Jurkat, Clone E6-1 (cell line): ENCODE data around the gene KCNH4. TPM values are rescaled to one million over a fixed set of nuclear protein-coding genes. Genes with fewer than 3 reads are reported as not detected.
"Not testable (repeated sequence)": the region's sequence is repeated elsewhere in the genome, so short reads cannot be mapped to it uniquely, and the experiment has no call there.

Source experiments
- DNase-seq: peaks from one replicate; pipeline ENCODE4 v3.0.0-alpha.2; 2011; ENCODE audit warnings: low read depth, low spot score
- H3K4me3 ChIP-seq: 2 replicates; pipeline ENCODE4 v1.5.1; 2011; ENCODE audit warnings: mild to moderate bottlenecking, low read length, control low read depth, moderate library complexity
- polyA plus RNA-seq: library from polyadenylated mRNA; unstranded; fragments of >200 nt; gene quantifications from one replicate; pipeline ENCODE4 v1.2.1, GENCODE V29; 2012; ENCODE audit warnings: missing spikeins; ENCODE audit not compliant: insufficient read length, insufficient read depth

Gene KCNH4
- polyA plus RNA-seq: 1.8 TPM

DNA sequence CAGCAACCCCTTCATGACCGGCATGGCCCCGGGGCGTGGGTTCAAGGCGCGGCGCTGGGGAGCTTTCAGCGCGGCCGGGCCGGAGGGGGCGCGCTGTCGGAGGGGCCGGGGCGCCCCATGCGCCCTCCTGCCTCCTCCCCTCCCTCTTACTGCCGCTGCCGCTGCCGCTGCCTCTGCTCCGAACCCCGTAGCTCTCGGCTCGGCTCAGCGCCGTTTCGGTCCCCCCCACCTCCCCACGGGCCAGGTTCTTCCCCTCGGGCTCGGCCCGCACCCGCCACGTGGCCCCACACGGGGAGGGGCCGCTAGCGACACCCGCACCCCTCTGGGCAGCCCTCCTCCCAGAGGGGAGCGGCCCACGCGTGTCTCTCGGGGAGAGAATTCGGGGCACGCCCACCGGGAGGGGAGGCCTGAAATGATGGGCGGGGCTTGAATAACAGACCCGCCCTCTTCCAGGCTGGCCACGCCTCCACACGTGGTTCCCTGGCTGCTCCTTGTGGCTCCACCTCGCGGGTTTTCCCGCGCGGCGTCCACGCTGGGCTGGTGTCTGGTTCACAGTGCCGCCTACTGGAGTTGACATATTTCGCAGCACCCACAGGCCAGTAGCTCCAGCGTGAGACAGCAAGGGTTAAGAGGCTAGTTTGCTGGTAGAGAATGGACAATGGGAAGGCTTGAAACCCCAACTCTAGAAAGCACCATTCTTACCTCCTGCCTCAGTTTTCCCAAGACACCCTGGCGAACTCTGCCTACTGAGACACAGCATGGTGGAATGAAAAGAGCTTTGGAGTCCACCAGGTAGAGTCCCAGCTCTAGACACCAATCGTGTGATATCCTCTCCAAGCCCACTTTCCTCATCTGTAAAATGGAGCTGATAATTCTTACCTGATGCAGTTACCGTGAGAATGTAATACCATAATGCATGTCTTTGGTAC, at the start of gene KCNH4:
TSS of gene KCNH4 (minus strand) at position 221 of the 929 bp plus-strand sequence. CDS start at position 24, 197 bp downstream.
- peak; percentile 83 for DNase-seq
- H3K4me3 ChIP-seq: peak within 1 kb of the TSS; percentile 22

DNA sequence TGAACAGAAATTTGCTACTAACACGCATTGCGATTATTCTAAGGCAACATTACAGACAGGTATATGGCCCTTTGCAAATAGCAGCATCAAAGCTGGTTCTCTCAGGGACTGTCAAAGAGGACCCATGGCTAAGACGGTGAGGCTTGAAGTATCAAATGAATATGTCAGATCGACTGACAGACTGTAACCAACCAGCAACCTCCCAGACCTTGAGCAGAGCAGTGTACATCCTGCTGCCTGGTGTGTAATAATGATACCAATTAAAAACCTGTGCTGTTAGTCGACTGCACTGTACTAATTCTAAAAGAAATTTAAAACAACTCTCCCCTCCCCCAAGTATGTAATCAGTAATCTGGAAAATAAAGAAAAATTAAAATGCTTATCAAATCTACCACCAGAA, 49.3 kb upstream of the KCNH4 start:
- DNase-seq: no peak
- H3K4me3 ChIP-seq: no peak overlapping the region

DNA sequence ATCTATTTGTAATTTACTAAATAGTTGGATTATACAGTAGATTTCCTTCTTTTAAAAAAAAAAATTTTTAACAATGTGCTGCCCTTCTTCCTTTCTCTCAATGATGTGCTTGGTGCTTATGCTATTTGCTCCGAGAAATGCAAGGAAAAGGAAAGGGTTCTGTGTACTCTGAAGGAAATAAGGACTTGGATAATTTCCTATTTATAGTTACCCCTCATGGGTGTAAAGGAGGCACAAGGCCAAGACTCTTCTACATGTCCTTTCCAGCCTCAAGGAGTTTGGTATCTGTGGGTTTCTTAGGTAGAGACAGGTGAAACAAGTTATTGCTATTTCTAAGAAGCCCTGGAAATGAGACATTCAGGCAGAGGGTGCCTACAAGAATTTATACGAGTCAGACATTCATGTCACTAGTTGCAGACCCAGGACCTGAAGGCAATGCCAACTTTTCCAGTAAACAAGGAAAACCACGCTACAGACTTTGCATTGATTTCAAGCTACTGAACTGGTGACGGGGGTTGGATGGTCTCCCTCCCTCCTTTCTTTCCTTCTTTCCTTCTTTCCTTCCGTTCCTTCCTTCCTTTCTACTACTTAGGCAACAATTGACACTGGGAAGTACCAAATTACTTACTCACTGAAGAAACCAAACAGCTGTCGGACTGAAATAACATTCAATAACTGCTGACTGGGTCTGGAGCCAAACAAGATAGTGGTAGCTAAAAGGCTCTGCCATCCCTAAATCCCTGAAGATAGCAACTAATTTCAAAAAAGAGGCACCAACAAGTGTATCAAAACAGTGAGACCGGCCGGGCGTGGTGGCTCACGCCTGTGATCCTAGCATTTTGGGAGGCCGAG, 47.1 kb upstream of the KCNH4 start:
- no peak overlapping the region for H3K4me3 ChIP-seq
- no peak for DNase-seq

DNA sequence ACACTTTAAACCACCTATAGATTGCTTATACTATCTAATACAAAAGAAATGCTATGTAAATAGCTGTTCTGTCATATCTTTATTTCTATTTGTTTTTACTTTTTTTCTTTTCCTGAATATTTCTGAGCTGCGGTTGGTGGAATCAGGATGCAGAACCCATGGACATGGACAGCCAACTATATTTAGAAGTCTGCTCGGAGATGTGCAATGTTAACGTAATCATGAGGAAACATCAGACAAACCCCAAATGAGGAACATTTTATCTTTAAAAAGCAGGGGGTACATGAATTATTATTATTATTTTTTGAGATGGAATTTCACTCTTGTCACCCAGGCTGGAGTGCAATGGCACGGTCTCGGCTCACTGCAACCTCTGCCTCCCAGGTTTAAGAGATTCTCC, 44.7 kb upstream of the KCNH4 start:
- no peak for DNase-seq
- no peak overlapping the region for H3K4me3 ChIP-seq

DNA sequence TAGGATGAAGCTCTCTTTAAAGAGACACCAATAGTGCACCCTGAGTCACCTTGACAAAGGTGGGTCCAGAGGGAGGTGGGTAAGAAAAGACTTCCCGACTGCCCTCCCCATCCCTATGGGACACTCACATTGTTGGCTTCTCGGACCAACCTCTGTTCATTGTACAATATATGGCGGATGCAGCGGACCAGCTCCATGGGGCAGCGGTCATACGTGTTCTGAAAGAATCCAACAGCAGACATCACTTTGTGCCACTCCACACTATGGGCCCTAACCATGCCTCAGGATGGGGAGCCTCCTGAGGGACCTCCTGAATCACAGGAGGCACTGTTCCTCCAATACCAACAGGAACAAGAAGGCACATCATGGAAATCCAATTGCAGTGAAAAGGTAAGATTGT, 43.7 kb upstream of the KCNH4 start:
- no peak for DNase-seq
- no peak overlapping the region for H3K4me3 ChIP-seq

DNA sequence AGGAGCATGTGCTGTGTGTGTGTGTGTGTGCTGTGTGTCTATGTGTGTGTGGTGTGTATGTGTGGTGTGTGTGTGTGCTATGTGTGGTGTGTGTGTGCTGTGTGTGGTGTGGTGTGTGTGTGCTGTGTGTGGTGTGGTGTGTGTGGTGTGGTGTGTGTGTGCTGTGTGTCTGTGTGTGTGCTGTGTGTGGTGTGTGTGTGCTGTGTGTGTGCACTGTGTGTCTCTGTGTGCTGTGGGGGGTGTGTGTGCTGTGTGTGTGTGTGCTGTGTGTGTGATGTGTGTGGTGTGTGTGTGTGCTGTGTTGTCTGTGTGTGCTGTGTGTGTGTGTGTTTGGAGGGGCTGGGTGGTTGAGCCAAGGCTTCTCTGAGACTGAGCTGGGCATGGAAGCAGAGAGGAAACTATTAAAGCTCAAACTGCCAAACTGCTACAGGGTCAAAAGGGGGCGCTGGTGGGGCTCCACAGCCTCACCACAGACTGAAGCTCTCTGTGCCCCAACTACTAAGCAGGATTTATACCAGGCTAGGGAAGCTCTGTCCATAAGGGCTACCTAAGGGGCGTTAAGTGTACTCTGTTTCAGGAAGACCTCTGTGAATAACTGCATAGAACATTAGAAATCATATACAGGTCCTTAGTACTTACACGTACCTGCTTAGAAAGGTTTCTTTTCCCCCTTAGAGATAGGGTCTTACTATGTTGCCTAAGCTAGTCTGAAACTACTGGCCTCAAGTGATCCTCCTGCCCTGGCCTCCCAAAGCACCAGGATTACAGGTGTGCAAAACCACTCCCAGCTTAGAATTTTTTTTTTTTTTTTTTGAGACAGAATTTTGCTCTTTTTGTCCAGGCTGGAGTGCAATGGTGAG, 41.2 kb upstream of the KCNH4 start:
- no peak overlapping the region for H3K4me3 ChIP-seq
- peak; percentile 51 for DNase-seq

DNA sequence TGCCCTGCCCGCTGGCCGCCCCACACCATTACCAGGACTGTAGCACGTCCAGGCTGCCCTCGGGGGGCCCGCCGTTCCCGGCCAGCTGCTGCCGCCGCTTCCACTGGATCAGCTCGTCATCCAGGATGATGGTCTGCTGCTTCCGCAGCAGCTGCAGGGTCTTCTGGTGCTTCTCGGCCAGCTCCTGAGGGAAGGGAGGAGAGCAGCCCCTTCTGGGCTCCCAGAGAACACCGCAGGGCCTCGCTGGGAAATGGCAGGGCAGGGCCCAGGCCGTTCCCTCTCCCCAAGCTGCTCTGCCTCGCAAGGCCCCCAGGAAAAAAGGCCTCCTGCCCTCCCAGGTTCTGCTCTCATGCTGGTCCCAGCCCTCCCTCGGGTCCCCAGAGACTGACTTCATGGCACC, 38.3 kb upstream of the KCNH4 start:
- H3K4me3 ChIP-seq, DNase-seq: not testable (repeated sequence)

DNA sequence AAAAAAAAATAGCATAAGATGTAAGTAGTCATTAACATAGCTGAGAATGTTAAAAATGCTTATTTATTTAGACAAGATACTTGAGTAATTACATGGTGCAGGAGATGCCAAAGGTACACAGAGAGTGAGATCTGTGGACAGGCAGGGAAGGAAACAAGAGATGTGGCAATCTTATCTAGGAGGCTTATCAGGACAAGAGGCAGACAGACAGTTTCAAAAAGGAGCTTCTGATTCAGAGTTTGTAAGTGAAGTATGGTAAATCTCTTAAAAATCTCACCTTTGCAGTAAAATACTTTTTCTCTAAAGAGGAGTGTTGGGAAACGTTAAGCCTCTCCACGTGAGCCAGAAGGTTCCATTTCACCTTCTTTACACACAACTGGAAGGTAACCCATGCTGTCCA, 33.2 kb upstream of the KCNH4 start:
- H3K4me3 ChIP-seq: no peak overlapping the region
- DNase-seq: no peak

DNA sequence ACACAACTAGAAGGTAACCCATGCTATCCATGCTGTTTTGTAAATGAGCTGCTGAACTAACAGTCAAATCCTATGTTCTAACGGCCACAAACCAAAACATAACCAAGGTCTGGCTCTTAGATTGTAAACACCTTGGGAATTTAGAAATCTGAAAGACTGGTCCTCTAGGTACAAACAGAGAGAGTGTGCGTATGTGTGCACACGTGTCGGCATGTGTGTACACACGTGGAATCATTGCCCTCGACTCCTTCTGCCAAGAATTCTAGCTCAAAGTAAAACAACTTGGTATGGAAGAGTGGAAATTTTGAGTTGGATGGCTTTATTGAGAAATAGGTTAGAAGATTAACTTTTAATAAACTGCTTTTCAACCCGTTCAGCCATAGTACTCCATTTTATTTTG, 31.4 kb upstream of the KCNH4 start:
- no peak overlapping the region for H3K4me3 ChIP-seq
- DNase-seq: no peak

DNA sequence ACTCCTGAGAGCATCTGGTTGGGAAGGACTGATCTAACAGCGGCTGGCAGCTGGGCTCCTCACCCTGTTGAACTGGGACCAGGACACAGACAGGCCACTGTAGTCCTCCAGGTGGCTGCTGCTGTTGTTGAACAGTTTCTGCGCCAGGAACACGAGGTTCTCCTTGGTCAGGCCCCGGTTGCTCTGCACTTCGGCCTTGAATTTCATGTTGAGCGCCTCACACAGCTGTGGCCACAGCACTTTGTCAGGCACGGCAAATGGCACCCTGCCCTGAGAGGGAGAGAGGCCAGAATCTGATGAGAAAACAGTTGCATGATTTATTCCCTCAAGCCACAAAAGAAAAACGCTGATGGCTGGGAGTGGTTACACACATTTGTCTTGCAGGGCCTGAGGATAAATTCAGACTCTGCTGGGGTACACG, 31.0 kb upstream of the KCNH4 start:
- H3K4me3 ChIP-seq, DNase-seq: not testable (repeated sequence)

DNA sequence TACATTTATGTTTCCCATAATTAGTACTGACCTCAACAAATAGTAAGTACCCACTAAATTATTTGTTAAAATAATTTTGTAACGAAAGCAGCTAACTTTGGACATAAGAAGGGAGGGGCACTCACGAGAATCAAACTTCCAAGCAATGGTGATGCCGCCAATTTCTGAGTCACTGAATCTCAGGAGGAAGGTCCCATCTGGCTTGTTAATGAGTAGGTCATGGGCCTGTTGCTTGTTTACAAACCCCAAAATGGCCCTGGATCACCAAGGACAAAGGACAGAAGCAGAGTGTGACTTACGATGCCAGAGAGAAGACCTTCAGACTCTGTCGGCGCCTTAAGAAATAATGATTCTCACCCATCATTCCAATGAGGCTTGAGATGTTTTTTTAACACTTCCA, 29.1 kb upstream of the KCNH4 start:
- no peak overlapping the region for H3K4me3 ChIP-seq
- DNase-seq: no peak

DNA sequence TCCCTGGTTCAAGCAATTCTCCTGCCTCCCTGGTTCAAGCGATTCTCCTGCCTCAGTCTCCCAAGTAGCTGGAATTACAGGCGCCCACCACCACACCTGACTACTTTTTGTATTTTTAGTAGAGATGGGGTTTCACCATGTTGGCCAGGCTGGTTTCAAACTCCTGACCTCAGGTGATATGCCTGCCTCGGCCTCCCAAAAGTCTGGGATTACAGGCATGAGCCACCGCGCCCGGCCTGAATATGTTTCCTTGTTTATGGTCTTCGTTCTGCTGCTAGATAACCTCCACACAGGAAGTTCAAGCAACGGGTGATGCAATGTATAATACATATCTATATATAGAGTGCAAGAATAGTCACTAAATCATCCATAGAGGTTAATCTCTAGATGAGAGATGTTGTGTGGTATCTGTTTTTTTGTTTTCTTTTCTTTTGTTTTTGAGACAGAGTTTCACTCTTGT, 25.2 kb upstream of the KCNH4 start:
- not testable (repeated sequence) for H3K4me3 ChIP-seq, DNase-seq

DNA sequence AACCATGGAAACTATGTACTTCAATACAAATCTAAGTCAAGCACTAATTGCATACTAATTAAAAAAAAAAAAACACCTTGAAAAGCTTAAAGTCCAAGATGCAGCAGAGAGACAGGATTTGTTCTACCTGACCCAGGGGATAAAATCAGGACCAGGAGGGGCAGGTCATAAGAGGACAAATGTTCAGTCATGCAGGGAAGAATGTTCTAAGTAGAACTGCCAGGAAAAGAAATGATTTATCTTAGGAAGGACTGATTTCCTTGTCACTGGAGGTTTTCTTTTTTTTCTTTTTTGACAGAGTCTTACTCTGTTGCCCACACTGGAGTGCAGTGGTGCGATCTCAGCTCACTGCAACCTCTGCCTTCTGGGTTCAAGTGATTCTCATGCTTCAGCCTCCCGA, 22.4 kb upstream of the KCNH4 start:
- DNase-seq: no peak

DNA sequence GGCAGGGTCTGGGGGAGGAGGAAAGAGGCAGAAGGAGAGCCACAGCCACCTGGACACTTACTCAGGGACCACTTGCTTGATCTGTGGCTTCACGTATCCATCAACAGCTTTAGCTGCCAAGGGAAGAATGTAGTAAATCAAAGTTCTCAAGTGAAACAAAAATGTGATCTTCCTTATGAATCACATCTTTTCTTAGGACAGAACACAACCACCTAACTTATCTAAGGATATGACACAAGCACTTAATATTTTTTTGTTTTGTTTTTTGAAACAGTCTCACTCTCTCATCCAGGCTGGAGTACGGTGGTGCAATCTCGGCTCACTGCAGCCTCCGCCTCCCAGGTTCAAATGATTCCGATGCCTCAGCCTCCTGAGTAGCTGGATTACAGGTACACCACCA, 21.8 kb upstream of the KCNH4 start:
- H3K4me3 ChIP-seq: no peak overlapping the region
- no peak for DNase-seq

More for the DNA sequence above, 22.4 kb upstream of the KCNH4 start:
- H3K4me3 ChIP-seq: no peak overlapping the region

DNA sequence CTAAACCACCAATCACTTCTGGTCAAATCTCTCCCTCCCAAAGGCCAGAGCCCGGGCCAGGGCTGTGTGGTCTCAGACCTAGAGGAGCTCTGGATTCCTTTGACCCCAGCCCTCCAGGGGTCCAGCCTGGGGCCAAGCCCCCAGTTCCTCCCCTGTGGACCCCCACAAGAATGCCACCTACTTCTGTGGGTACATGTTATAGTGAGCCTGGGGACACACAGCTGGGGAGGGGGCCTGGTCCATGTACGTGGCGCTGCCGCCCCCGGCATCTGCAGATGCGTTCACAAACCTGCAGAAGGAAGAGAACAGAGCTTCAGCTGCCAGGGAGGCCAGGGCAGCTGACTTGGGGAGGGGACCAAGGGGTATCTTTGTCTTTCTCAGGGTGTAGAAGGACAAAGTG, 21.2 kb upstream of the KCNH4 start:
- H3K4me3 ChIP-seq: no peak overlapping the region
- no peak for DNase-seq

DNA sequence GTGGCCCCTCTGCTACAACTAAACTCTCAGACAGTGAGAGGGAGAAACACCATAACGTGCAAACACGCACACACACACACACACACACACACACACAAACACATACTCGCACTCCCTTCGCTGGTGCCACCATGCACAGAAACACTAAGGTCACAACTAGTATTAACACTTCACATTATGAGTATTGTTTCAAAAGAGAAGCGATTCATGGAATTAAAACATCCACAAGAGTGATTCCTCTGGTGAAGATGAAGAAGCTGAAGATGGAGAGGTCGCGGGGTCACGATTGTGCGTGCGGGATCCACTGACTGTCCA, 20.5 kb upstream of the KCNH4 start:
- no peak for DNase-seq
- no peak overlapping the region for H3K4me3 ChIP-seq

DNA sequence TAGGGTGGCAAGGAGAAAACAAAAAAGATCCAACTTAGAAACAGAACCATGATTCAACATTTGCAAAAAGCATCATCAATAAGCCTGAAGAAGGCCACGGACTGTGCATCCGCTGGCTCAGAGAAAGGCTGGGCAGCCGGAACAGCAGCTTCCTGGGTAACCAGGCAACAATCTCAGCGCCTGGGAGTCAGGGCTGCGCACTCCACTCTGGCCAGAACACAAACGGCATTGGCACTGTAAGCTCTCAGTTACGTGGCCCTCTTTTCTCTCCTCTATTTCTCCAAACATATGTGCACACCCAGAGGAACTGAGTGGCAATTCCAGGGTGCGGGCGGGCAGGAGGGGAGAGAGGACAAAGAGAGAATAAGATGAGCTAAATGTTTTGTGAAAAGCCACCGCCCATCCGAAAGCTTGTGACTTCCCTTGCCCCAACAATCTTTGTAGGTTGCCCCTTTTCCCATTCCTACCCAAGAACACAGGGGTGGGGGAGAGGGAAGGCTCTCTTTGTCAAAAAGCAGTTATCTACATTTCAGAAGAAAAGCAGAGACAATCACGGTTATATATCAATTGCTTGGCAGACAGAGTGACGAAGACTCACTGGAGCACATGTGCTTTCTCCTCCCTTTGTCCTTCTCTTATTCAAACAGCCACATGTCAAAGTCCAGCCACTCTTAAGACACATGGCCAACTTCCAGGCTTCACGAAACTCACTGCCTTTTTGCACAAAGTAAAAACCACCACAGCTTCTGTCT, 19.9 kb upstream of the KCNH4 start:
- no peak overlapping the region for H3K4me3 ChIP-seq
- no peak for DNase-seq

DNA sequence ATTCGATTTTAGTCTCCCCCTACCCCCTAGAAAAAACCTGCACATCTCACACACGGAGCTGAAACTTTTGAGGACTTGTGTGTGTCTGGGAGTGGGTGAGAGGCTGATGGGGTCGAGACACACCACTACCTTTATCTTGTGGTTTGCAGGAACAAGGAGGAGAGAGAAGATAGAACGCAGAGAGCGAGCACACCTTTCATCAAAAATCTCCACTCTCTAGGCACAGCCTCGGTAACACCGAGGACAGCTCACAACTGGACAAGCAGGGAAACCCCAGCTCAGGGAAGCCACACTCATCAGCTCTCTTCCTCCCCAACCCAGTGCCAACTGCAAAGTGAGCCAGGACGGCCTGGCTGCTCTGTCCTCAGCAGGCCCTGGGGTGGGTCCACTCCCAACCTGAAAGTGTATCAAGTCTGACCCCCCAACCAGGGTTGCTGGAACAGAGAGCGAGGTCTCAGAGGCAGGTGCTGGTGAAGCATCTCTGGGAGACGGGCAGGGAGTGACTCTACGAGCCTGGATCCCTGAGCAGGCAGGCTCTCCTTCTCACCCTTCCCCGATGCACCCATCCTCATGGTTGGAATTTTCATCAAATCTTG, 18.6 kb upstream of the KCNH4 start:
- DNase-seq: no peak
- H3K4me3 ChIP-seq: no peak overlapping the region
